Astrocyte (in vitro differentiated cells and primary cell): Measurements from ENCODE around the gene CLEC16A. TPM values are rescaled to one million over a fixed set of nuclear protein-coding genes. Genes with fewer than 3 reads are reported as not detected.
A peak's percentile ranks its signal among the peaks of the same experiment; 100 is the strongest.

ENCODE experiments used
- DNase-seq: peaks from one replicate; pipeline ENCODE4 v3.0.0-alpha.2; 2010; ENCODE audit warnings: low read depth
- FAIRE-seq: peaks from 2 replicates; lab custom pipeline; 2011; peaks lifted over from hg19 to GRCh38; lab: Jason Lieb, UNC
- H2AFZ ChIP-seq: 2 replicates; pipeline ENCODE4 v1.6.0; 2012; ENCODE audit warnings: low read depth, low read length, inconsistent platforms
- H3K27ac ChIP-seq: 2 replicates; pipeline ENCODE4 v1.5.1; 2011; ENCODE audit warnings: low read depth, low read length, inconsistent platforms
- H3K27me3 ChIP-seq: 2 replicates; pipeline ENCODE4 v1.6.0; 2011; ENCODE audit warnings: low read length, inconsistent platforms; ENCODE audit not compliant: insufficient read depth
- H3K36me3 ChIP-seq: 2 replicates; pipeline ENCODE4 v1.5.1; 2011; ENCODE audit warnings: low read length, inconsistent platforms; ENCODE audit not compliant: insufficient read depth
- H3K4me1 ChIP-seq: 2 replicates; pipeline ENCODE4 v1.5.1; 2011; ENCODE audit warnings: low read length, inconsistent platforms; ENCODE audit not compliant: insufficient read depth
- H3K4me2 ChIP-seq: 2 replicates; pipeline ENCODE4 v1.6.0; 2012; ENCODE audit warnings: low read length, inconsistent platforms
- H3K4me3 ChIP-seq: 2 replicates; pipeline ENCODE4 v1.5.1; 2011; ENCODE audit warnings: low read depth, mild to moderate bottlenecking, low read length, inconsistent platforms; ENCODE audit not compliant: insufficient read depth
- H3K79me2 ChIP-seq: 2 replicates; pipeline ENCODE4 v1.6.0; 2012; ENCODE audit warnings: mild to moderate bottlenecking, low read length, inconsistent platforms; ENCODE audit not compliant: insufficient read depth
- H3K9ac ChIP-seq: 2 replicates; pipeline ENCODE4 v1.6.0; 2012; ENCODE audit warnings: mild to moderate bottlenecking, low read length, inconsistent platforms
- H3K9me3 ChIP-seq: 2 replicates; pipeline ENCODE4 v1.5.1; 2012; ENCODE audit warnings: low read depth, mild to moderate bottlenecking, low read length, inconsistent platforms; ENCODE audit not compliant: insufficient read depth
- H4K20me1 ChIP-seq: 2 replicates; pipeline ENCODE4 v1.6.0; 2012; ENCODE audit warnings: low read length, inconsistent platforms; ENCODE audit not compliant: insufficient read depth
- H3K27ac Mint-ChIP-seq: one replicate; pipeline ENCODE4 v1.8.0; 2021; ENCODE audit warnings: mild to moderate bottlenecking, mixed read lengths; ENCODE audit not compliant: unreplicated experiment
- H3K27me3 Mint-ChIP-seq: one replicate; pipeline ENCODE4 v1.8.0; 2021; ENCODE audit warnings: low read depth, mixed read lengths; ENCODE audit not compliant: unreplicated experiment
- H3K36me3 Mint-ChIP-seq: one replicate; pipeline ENCODE4 v1.8.0; 2021; ENCODE audit warnings: low read depth, mixed read lengths; ENCODE audit not compliant: unreplicated experiment
- H3K4me1 Mint-ChIP-seq: one replicate; pipeline ENCODE4 v1.8.0; 2021; ENCODE audit warnings: low read depth, mixed read lengths; ENCODE audit not compliant: unreplicated experiment
- H3K4me3 Mint-ChIP-seq: one replicate; pipeline ENCODE4 v1.8.0; 2021; ENCODE audit warnings: mild to moderate bottlenecking, moderate library complexity, mixed read lengths; ENCODE audit not compliant: unreplicated experiment
- H3K9me3 Mint-ChIP-seq: one replicate; pipeline ENCODE4 v1.8.0; 2021; ENCODE audit warnings: mild to moderate bottlenecking, mixed read lengths; ENCODE audit not compliant: unreplicated experiment
- EZH2 ChIP-seq: IDR thresholded peaks from 2 replicates; pipeline ENCODE4 v1.6.1; 2012; ENCODE audit warnings: mild to moderate bottlenecking, low read length, inconsistent platforms; ENCODE audit not compliant: insufficient read depth
- total RNA-seq: library from RNA; stranded (reverse); gene quantifications from 2 replicates; pipeline ENCODE4 v1.2.1, GENCODE V29; 2021
- TF ChIP-seq, protein P1 (sequence below): IDR thresholded peaks from 2 replicates; pipeline ENCODE4 v1.5.1; 2011; ENCODE audit warnings: low read depth, mild to moderate bottlenecking, inconsistent platforms, low read length, moderate library complexity; ENCODE audit not compliant: insufficient read depth

CLEC16A gene
- total RNA-seq, 1 donor from 2014 or later: 31.7 TPM

DNA sequence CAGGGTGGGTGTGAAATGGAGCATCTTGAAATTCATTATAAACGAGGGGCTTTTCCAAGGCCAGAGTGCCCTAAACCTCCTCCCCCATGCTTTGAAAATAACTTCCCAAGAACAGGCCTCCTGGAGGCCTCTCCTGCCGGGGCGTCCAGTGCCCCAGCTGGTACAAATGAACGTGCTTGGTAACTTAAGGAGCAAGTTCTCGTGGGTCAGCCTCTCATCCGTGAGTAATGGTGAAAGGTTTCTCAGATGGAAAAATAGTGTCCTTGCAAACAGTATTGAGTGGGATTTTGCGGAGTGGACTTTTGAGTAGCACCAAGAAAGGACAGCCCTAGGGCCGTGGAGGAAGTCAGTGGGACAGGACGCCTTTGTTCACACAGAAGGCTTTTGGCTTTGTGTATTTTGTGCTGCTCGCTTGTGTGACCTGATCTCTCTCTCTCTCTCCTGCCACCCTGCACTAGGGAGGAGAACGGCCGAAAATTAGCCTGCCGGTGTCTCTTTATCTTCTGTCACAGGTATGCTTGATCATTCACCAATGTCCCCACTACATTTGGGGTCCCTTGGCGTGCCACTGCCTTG is 34.6 kb downstream of the CLEC16A start:
- H4K20me1 ChIP-seq: no peaks in the 10 kb centered on the region
- Mint-ChIP-seq H3K9me3 (no peaks in the 10 kb centered on the region), H3K27me3 (no peaks in the 10 kb centered on the region), H3K27ac (no peak overlapping the region), H3K4me3 (no peak overlapping the region), H3K4me1 (peaks cover 4% of the 10 kb centered on the region), H3K36me3 (peaks cover 23% of the 10 kb centered on the region)
- no peaks in the 10 kb centered on the region for H3K27me3 ChIP-seq
- no peak overlapping the region for H3K4me2 ChIP-seq
- no peak for DNase-seq
- no peak overlapping the region for H2AFZ ChIP-seq
- no peak for FAIRE-seq
- H3K36me3 ChIP-seq: peaks cover 5% of the 10 kb centered on the region
- no peak overlapping the region for H3K9ac ChIP-seq
- H3K27ac ChIP-seq: no peak overlapping the region
- H3K4me1 ChIP-seq: peaks cover under 1% of the 10 kb centered on the region
- no peak overlapping the region for H3K4me3 ChIP-seq
- TF ChIP-seq EZH2: no peak
- TF ChIP-seq, protein P1, sequence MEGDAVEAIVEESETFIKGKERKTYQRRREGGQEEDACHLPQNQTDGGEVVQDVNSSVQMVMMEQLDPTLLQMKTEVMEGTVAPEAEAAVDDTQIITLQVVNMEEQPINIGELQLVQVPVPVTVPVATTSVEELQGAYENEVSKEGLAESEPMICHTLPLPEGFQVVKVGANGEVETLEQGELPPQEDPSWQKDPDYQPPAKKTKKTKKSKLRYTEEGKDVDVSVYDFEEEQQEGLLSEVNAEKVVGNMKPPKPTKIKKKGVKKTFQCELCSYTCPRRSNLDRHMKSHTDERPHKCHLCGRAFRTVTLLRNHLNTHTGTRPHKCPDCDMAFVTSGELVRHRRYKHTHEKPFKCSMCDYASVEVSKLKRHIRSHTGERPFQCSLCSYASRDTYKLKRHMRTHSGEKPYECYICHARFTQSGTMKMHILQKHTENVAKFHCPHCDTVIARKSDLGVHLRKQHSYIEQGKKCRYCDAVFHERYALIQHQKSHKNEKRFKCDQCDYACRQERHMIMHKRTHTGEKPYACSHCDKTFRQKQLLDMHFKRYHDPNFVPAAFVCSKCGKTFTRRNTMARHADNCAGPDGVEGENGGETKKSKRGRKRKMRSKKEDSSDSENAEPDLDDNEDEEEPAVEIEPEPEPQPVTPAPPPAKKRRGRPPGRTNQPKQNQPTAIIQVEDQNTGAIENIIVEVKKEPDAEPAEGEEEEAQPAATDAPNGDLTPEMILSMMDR: no peak
- no peaks in the 10 kb centered on the region for H3K79me2 ChIP-seq
- H3K9me3 ChIP-seq: no peaks in the 10 kb centered on the region

DNA sequence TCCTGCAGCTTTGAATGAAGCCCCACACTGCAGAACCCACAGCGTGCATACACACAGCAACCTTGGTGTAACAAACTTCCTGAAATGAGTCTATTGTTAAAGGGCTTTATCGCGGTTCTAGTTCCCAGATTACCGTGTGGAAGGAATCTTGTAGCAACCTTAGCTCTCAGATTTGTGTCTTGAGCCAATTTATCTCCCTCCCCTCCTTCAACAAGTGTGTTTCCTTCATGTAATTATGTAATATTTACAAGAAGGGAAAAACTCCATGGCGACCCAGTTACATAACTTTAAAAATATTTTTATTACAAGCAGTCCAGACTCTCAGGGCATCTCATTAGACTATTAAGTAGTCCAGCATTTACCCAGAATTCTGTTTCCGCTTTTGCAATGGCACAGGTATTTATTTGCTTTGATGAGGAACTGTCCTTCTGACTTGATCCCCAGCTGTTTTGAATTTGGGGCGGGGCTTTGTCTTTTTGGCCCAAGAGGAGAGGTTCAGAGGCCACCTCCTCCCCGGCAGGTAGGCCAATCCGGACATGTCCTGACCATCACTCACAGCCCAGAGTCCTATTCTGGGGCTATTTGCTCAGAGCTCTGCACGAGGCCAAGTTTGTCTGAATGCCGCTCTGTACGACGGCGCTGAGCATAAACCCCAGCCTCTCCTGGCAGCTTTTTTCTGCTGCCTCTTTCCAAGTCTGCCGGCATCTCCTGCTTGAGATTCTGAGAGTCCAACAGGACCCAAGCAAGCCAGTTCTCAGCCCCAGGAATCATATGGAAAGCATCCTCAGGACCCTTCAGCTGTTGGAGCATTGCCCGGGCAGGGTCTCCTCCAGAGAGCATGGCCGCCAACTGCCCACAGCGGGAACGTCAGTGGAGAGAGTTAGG is 35.6 kb downstream of the CLEC16A start:
- Mint-ChIP-seq H3K4me1 (peaks cover 7% of the 10 kb centered on the region), H3K36me3 (peaks cover 23% of the 10 kb centered on the region), H3K27me3 (no peaks in the 10 kb centered on the region), H3K27ac (no peak overlapping the region), H3K4me3 (no peak overlapping the region), H3K9me3 (no peaks in the 10 kb centered on the region)
- no peak overlapping the region for H2AFZ ChIP-seq
- peaks cover 5% of the 10 kb centered on the region for H3K4me1 ChIP-seq
- no peaks in the 10 kb centered on the region for H3K79me2 ChIP-seq
- no peak overlapping the region for H3K9ac ChIP-seq
- H4K20me1 ChIP-seq: no peaks in the 10 kb centered on the region
- FAIRE-seq (no peak), DNase-seq (peak; percentile 51)
- H3K36me3 ChIP-seq: peaks cover 5% of the 10 kb centered on the region
- no peaks in the 10 kb centered on the region for H3K27me3 ChIP-seq
- no peak overlapping the region for H3K27ac ChIP-seq
- TF ChIP-seq, protein P1: no peak
- no peak overlapping the region for H3K4me2 ChIP-seq
- no peak overlapping the region for H3K4me3 ChIP-seq
- no peaks in the 10 kb centered on the region for H3K9me3 ChIP-seq

DNA sequence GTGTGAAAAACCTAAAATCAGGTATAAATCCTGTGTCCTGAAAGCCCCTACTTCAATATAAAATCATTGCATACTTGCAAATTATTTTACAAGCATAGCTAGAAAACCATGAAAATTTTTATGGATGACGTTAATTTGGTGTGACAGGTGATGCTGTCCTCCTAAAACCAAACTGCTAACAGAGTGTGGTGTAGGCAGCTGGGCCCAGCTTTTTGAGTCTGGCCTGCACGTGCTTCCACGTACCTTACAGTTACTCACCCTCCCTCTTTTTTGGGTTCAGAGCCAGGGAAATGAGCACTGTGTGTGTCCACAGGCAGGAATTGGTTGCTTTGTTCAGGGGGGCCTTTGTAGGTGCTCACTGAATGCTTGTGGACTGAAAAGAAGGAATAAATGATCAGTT is 36.4 kb downstream of the CLEC16A start:
- no peaks in the 10 kb centered on the region for H4K20me1 ChIP-seq
- peaks cover 7% of the 10 kb centered on the region for H3K4me1 Mint-ChIP-seq
- H3K36me3 ChIP-seq: peaks cover 5% of the 10 kb centered on the region
- H3K4me1 ChIP-seq: peaks cover 5% of the 10 kb centered on the region
- DNase-seq (no peak), FAIRE-seq (no peak)
- no peak overlapping the region for H3K27ac Mint-ChIP-seq
- H3K9me3 Mint-ChIP-seq: no peaks in the 10 kb centered on the region
- H3K79me2 ChIP-seq: no peaks in the 10 kb centered on the region
- no peak overlapping the region for H3K27ac ChIP-seq
- H3K9me3 ChIP-seq: no peaks in the 10 kb centered on the region
- no peak overlapping the region for H3K4me2 ChIP-seq
- no peak overlapping the region for H2AFZ ChIP-seq
- H3K27me3 Mint-ChIP-seq: no peaks in the 10 kb centered on the region
- H3K9ac ChIP-seq: no peak overlapping the region
- TF ChIP-seq, protein P1: no peak
- no peak for TF ChIP-seq EZH2
- no peak overlapping the region for H3K4me3 Mint-ChIP-seq
- no peaks in the 10 kb centered on the region for H3K27me3 ChIP-seq
- no peak overlapping the region for H3K4me3 ChIP-seq
- peaks cover 23% of the 10 kb centered on the region for H3K36me3 Mint-ChIP-seq
